AG09309 (cell line): ENCODE data around the gene GATA5.

ENCODE experiments used
- DNase-seq: peaks from one replicate; pipeline ENCODE4 v3.0.0-alpha.2; 2010; ENCODE audit warnings: low read depth
- H3K4me3 ChIP-seq: 2 replicates; pipeline ENCODE4 v1.5.1; 2011; ENCODE audit warnings: mild to moderate bottlenecking, low read depth, low read length, moderate library complexity; ENCODE audit not compliant: control insufficient read depth
- CTCF ChIP-seq: IDR thresholded peaks from 2 replicates; pipeline ENCODE4 v1.5.1; 2011; ENCODE audit warnings: mild to moderate bottlenecking, low read depth, low read length, inconsistent platforms; ENCODE audit not compliant: insufficient read depth, control insufficient read depth; ENCODE audit errors: missing control alignments

The GATA5 gene

GRCh38 chr20:62466072-62466760 is 9.6 kb downstream of the GATA5 start:
- no peak overlapping the region for H3K4me3 ChIP-seq
- DNase-seq, result no peak
- no peak for TF ChIP-seq CTCF

GRCh38 chr20:62464990-62465389 is 10.8 kb downstream of the GATA5 start:
- no peak overlapping the region for H3K4me3 ChIP-seq
- no peak for DNase-seq
- no peak for TF ChIP-seq CTCF

GRCh38 chr20:62464425-62464770 is 11.4 kb downstream of the GATA5 start:
- TF ChIP-seq CTCF, result no peak
- no peak overlapping the region for H3K4me3 ChIP-seq
- no peak for DNase-seq

- TF ChIP-seq CTCF, result no peak
- DNase-seq, result no peak
- H3K4me3 ChIP-seq, result no peak overlapping the region
Measured at GRCh38 chr20:62463651-62464424, 12.0 kb downstream of the GATA5 start.

- no peak for TF ChIP-seq CTCF
- no peak for DNase-seq
- no peak overlapping the region for H3K4me3 ChIP-seq
Measured at GRCh38 chr20:62462976-62463592, 12.7 kb downstream of the GATA5 start.

- no peak for TF ChIP-seq CTCF
- no peak for DNase-seq
- H3K4me3 ChIP-seq, result no peak overlapping the region
Measured at GRCh38 chr20:62461834-62462233, 14.0 kb downstream of the GATA5 start.
